MM.1S (cell line): Measurements from ENCODE around the gene ZBTB7B.

ENCODE experiments used
- DNase-seq: peaks from one replicate; pipeline ENCODE4 v3.0.0-alpha.2; 2015
- H2AFZ ChIP-seq: fragments of 300-600 bp; sonication (generic); 2 replicates; pipeline ENCODE4 v1.6.0; 2016; ENCODE audit warnings: antibody characterized with exemption, low read length
- H3F3A ChIP-seq: fragments of 300-600 bp; sonication (generic); 2 replicates; pipeline ENCODE4 v1.6.1; 2016; ENCODE audit warnings: mild to moderate bottlenecking, antibody characterized with exemption, low read length, moderate library complexity, mixed read lengths; ENCODE audit not compliant: insufficient read depth
- H3K27ac ChIP-seq: fragments of 300-600 bp; sonication (generic); 2 replicates; pipeline ENCODE4 v1.5.1; 2016; ENCODE audit warnings: mild to moderate bottlenecking, low read length
- H3K27me3 ChIP-seq: fragments of 300-600 bp; sonication (generic); replicated peaks from 2 replicates; pipeline ENCODE4 v1.6.0; 2016; ENCODE audit warnings: low read length; ENCODE audit not compliant: insufficient read depth
- H3K36me3 ChIP-seq: fragments of 300-600 bp; sonication (generic); replicated peaks from 2 replicates; pipeline ENCODE4 v1.6.1; 2016; ENCODE audit warnings: mild to moderate bottlenecking, low read length, mixed read lengths; ENCODE audit not compliant: insufficient read depth
- H3K4me1 ChIP-seq: fragments of 300-600 bp; sonication (generic); 2 replicates; pipeline ENCODE4 v1.6.1; 2016; ENCODE audit warnings: low read length, mixed read lengths
- H3K4me2 ChIP-seq: fragments of 300-600 bp; sonication (generic); 2 replicates; pipeline ENCODE4 v1.6.0; 2016; ENCODE audit warnings: low read depth, low read length
- H3K4me3 ChIP-seq: fragments of 300-600 bp; sonication (generic); 2 replicates; pipeline ENCODE4 v1.5.1; 2016; ENCODE audit warnings: low read length, mixed read lengths
- H3K79me2 ChIP-seq: fragments of 300-600 bp; sonication (generic); 2 replicates; pipeline ENCODE4 v1.6.1; 2016; ENCODE audit warnings: mixed run types, low read length, mixed read lengths
- H3K9ac ChIP-seq: fragments of 300-600 bp; sonication (generic); 2 replicates; pipeline ENCODE4 v1.6.1; 2016; ENCODE audit warnings: low read length, mixed read lengths
- H3K9me2 ChIP-seq: fragments of 300-600 bp; sonication (generic); replicated peaks from 2 replicates; pipeline ENCODE4 v1.6.1; 2016; ENCODE audit warnings: mild to moderate bottlenecking, low read length, mixed read lengths; ENCODE audit not compliant: insufficient read depth
- H3K9me3 ChIP-seq: fragments of 300-600 bp; sonication (generic); replicated peaks from 2 replicates; pipeline ENCODE4 v1.6.1; 2016; ENCODE audit warnings: mild to moderate bottlenecking, low read length, mixed read lengths; ENCODE audit not compliant: insufficient read depth
- H4K20me1 ChIP-seq: fragments of 300-600 bp; sonication (generic); 2 replicates; pipeline ENCODE4 v1.6.1; 2016; ENCODE audit warnings: mild to moderate bottlenecking, low read length, moderate library complexity, mixed read lengths; ENCODE audit not compliant: insufficient read depth
- EZH2 ChIP-seq: fragments of 300-600 bp; sonication (generic); optimal IDR thresholded peaks from 2 replicates; pipeline ENCODE3; 2017; ENCODE audit warnings: low read depth, mild to moderate bottlenecking, antibody characterized with exemption, low read length, mixed read lengths
- EZH2phosphoT487 ChIP-seq: fragments of 300-600 bp; sonication (generic); IDR thresholded peaks from 2 replicates; pipeline ENCODE4 v1.6.1; 2018; ENCODE audit warnings: antibody characterized with exemption, low read length
- TF ChIP-seq, protein P1 (sequence below): fragments of 300-600 bp; sonication (generic); IDR thresholded peaks from 2 replicates; pipeline ENCODE4 v1.5.1; 2016; ENCODE audit warnings: antibody characterized with exemption, low read length, mixed read lengths

Gene ZBTB7B

GRCh38 chr1:155015527-155016230 is 13.1 kb downstream of the ZBTB7B start:
- Histone ChIP-seq H3K9me2 (no peaks in the 10 kb centered on the region), H4K20me1 (no peaks in the 10 kb centered on the region), H3K79me2 (peaks cover 19% of the 10 kb centered on the region), H3K27me3 (no peaks in the 10 kb centered on the region), H3K4me1 (peaks cover 30% of the 10 kb centered on the region), H3K36me3 (no peaks in the 10 kb centered on the region; the same call in 1 of the 2 replicates), H3K9ac (peak overlapping the region; percentile 1; the same call in 1 of the 2 replicates), H3K27ac (peak overlapping the region; percentile 74), H3K9me3 (no peaks in the 10 kb centered on the region), H3F3A (peaks cover 38% of the 10 kb centered on the region), H3K4me3 (no peak overlapping the region), H2AFZ (no peak overlapping the region), H3K4me2 (peak overlapping the region; percentile 0; the same call in 1 of the 2 replicates)
- no peak for DNase-seq
- TF ChIP-seq EZH2 = no peak
- TF ChIP-seq EZH2phosphoT487 = no peak
- TF ChIP-seq, protein P1, sequence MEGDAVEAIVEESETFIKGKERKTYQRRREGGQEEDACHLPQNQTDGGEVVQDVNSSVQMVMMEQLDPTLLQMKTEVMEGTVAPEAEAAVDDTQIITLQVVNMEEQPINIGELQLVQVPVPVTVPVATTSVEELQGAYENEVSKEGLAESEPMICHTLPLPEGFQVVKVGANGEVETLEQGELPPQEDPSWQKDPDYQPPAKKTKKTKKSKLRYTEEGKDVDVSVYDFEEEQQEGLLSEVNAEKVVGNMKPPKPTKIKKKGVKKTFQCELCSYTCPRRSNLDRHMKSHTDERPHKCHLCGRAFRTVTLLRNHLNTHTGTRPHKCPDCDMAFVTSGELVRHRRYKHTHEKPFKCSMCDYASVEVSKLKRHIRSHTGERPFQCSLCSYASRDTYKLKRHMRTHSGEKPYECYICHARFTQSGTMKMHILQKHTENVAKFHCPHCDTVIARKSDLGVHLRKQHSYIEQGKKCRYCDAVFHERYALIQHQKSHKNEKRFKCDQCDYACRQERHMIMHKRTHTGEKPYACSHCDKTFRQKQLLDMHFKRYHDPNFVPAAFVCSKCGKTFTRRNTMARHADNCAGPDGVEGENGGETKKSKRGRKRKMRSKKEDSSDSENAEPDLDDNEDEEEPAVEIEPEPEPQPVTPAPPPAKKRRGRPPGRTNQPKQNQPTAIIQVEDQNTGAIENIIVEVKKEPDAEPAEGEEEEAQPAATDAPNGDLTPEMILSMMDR = no peak

DNA sequence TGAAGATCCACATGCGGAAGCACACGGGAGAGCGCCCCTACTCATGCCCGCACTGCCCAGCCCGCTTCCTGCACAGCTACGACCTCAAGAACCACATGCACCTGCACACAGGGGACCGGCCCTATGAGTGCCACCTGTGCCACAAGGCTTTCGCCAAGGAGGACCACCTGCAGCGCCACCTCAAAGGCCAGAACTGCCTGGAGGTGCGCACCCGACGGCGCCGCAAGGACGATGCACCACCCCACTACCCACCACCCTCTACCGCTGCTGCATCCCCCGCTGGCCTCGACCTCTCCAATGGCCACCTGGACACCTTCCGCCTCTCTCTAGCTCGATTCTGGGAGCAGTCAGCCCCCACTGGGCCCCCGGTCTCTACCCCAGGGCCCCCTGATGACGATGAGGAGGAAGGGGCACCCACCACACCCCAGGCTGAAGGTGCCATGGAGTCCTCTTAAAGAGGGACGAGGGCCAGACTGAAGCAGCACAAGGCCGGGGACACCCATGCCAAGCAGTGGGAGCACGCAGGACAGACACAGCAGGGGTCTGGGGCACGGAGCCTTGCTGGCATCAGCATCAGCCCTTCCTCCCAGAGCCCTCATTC is 13.7 kb downstream of the ZBTB7B start:
- TF ChIP-seq, protein P1 = peak; percentile 32
- no peak for TF ChIP-seq EZH2phosphoT487
- no peak for TF ChIP-seq EZH2
- Histone ChIP-seq H3K27ac (peak overlapping the region; percentile 74), H3F3A (peaks cover 38% of the 10 kb centered on the region), H3K4me2 (peak overlapping the region; percentile 75; the same call in 1 of the 2 replicates), H3K9me2 (no peaks in the 10 kb centered on the region), H3K4me1 (peaks cover 30% of the 10 kb centered on the region), H3K4me3 (no peak overlapping the region), H3K27me3 (no peaks in the 10 kb centered on the region), H3K9me3 (no peaks in the 10 kb centered on the region), H3K79me2 (peaks cover 12% of the 10 kb centered on the region), H2AFZ (no peak overlapping the region), H3K36me3 (no peaks in the 10 kb centered on the region; the same call in 1 of the 2 replicates), H3K9ac (peak overlapping the region; percentile 42; the same call in 1 of the 2 replicates), H4K20me1 (no peaks in the 10 kb centered on the region)
- DNase-seq = peak; percentile 93

GRCh38 chr1:155017041-155017945 is 14.7 kb downstream of the ZBTB7B start:
- DNase-seq = peak; percentile 87
- no peaks in the 10 kb centered on the region for H3K27me3 ChIP-seq
- peak overlapping the region; percentile 53 for H3K4me3 ChIP-seq
- no peaks in the 10 kb centered on the region for H3K9me2 ChIP-seq
- H3K79me2 ChIP-seq = peaks cover 7% of the 10 kb centered on the region; the same call in 1 of the 2 replicates
- H3K9ac ChIP-seq = peak overlapping the region; percentile 42; the same call in 1 of the 2 replicates
- H4K20me1 ChIP-seq = no peaks in the 10 kb centered on the region
- H3K4me1 ChIP-seq = peaks cover 30% of the 10 kb centered on the region
- peaks cover 38% of the 10 kb centered on the region for H3F3A ChIP-seq
- H3K4me2 ChIP-seq = peak overlapping the region; percentile 75
- H3K9me3 ChIP-seq = no peaks in the 10 kb centered on the region
- peak overlapping the region; percentile 49 for H2AFZ ChIP-seq
- peak overlapping the region; percentile 74; the same call in 1 of the 2 replicates for H3K27ac ChIP-seq
- no peak for TF ChIP-seq EZH2phosphoT487
- TF ChIP-seq, protein P1 = peak; percentile 100
- H3K36me3 ChIP-seq = no peaks in the 10 kb centered on the region; the same call in 1 of the 2 replicates
